Lung (tissue), 12 donors: ENCODE data around the gene ECE1. TPM values are rescaled to one million over a fixed set of nuclear protein-coding genes. Genes with fewer than 3 reads are reported as not detected.
A peak's percentile ranks its signal among the peaks of the same experiment; 100 is the strongest.

Source experiments
- ATAC-seq: fragments of 200-7000 bp; cut with Tn5 transposase; one replicate; pipeline ENCODE4 v1.9.1; 2020; ENCODE audit warnings: moderate number of reproducible peaks; ENCODE audit not compliant: insufficient read depth, low FRiP score
- DNase-seq, 3 donors: peaks; one replicate each; pipeline ENCODE4 v3.0.0-alpha.2; 2013 to 2017
- H3K27ac ChIP-seq, 2 donors: one replicate each; pipeline ENCODE4 v1.5.1; 2013; ENCODE audit warnings: mild to moderate bottlenecking in 2 of 2, moderate library complexity in 2 of 2, control low read depth in 1 of 2, inconsistent platforms in 1 of 2, low read depth in 1 of 2, low read length in 1 of 2
- H3K27me3 ChIP-seq, 3 donors: one replicate each; pipeline ENCODE4 v1.5.1; 2013; ENCODE audit warnings: low read length in 2 of 3; ENCODE audit not compliant: control insufficient read depth in 3 of 3, insufficient read depth in 3 of 3
- H3K36me3 ChIP-seq, 4 donors: one replicate each; pipeline ENCODE4 v1.5.1; 2013; ENCODE audit warnings: low read length in 4 of 4, mild to moderate bottlenecking in 1 of 4, moderate library complexity in 1 of 4; ENCODE audit not compliant: control insufficient read depth in 4 of 4, insufficient read depth in 4 of 4
- H3K4me1 ChIP-seq, 5 donors: one replicate each; pipeline ENCODE4 v1.5.1; 2013; ENCODE audit warnings: low read length in 5 of 5, mild to moderate bottlenecking in 2 of 5, moderate library complexity in 1 of 5; ENCODE audit not compliant: control insufficient read depth in 5 of 5, insufficient read depth in 5 of 5
- H3K4me3 ChIP-seq: one replicate; pipeline ENCODE4 v1.5.1; 2013; ENCODE audit warnings: mild to moderate bottlenecking, control low read depth, moderate library complexity
- H3K9ac ChIP-seq, 2 donors: one replicate each; pipeline ENCODE4 v1.5.1; 2013; ENCODE audit warnings: low read length in 2 of 2, control low read depth in 1 of 2; ENCODE audit not compliant: insufficient read depth in 1 of 2
- H3K9me3 ChIP-seq, 4 donors: one replicate each; pipeline ENCODE4 v1.5.1; 2013; ENCODE audit warnings: low read length in 3 of 4, mild to moderate bottlenecking in 1 of 4, moderate library complexity in 1 of 4; ENCODE audit not compliant: control insufficient read depth in 4 of 4, insufficient read depth in 3 of 4
- CTCF ChIP-seq: IDR thresholded peaks from 2 replicates; pipeline ENCODE4 v1.5.1; 2012; ENCODE audit warnings: mild to moderate bottlenecking; ENCODE audit errors: control extremely low read depth, extremely low read depth
- WGBS, 2 donors: extraction: QIAGEN DNeasy Blood & Tissue Kit; methylation state at CpG; one replicate each; pipeline ENCODE4 v1.1.7; 2013; 5-methylcytosine and 5-hydroxymethylcytosine counted together
- polyA plus RNA-seq, 2 donors: library from polyadenylated mRNA; stranded (reverse); fragments of 200-250 nt; gene quantifications; one replicate each; pipeline ENCODE4 v1.2.1, GENCODE V29; 2013
- total RNA-seq, 2 donors: library from RNA; depleted of rRNA in 1 of 2; stranded (reverse); fragments of >200 nt in 1 of 2; gene quantifications; one replicate each; pipeline ENCODE4 v1.2.1, GENCODE V29; 2014 to 2021
- donor health status: control.
- donor health status: control.
- donor health status: Bipolar disorder and iron deficiency.
- donor health status: healthy.
- donor health status: DM: yes; HTN: yes; CAD: no.

The ECE1 gene
- total and polyA plus RNA-seq, 4 donors, result 55.7 to 129 (median 105) TPM

DNA sequence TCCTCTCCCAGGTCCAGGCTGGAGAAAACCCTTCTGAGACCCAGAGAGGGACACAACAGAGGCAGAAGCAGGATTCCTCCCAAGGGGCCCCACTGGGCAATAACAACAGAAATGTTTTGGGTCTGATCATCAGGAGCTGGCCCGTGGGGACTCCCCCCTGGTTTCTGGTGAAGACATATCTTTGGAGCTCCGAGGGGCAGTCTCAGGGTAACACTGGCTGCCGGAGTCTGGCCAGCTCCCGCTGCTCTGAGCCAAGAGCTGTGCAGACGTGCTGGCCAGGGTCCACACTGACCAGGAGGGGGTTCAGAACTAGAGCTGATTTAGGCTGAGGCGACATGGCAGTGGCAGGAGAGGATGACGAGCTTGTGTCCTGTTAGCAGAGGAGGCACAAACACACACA is 13.1 kb downstream of the ECE1 start:
- H3K9ac ChIP-seq, result no peak overlapping the region
- TF ChIP-seq CTCF, result no peak
- 60 to 86% methylated on average over 7 of the region's 7 CpGs for whole genome bisulfite sequencing, 2 donors

DNA sequence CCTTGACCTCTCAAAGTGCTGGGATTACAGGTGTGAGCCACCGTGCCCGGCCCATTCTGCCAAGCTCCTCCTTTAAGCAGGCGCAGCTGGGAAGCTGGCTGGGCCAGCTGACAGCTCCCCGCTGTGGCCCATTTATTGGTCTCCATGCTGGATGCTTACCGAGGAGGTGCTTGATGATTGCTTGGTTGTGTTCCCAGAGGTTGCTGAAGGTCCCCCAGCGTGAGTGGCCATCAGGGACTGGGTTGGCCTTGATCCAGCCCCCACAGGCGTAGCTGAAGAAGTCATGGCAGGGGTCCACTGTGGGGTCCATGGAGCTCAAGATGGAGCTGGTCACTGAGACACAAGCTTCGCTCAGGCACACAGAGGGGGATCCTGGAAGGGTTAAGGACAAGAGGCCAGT is 17.7 kb downstream of the ECE1 start:
- Histone ChIP-seq H3K4me3 (no peak overlapping the region), H3K36me3 (peaks cover 0 to 19% (median 7%) of the 10 kb centered on the region in 4 donors), H3K9me3 (no peaks in the 10 kb centered on the region), H3K4me1 (peaks cover 3 to 22% (median 11%) of the 10 kb centered on the region in 5 donors), H3K9ac (no peak overlapping the region), H3K27ac (no peak overlapping the region), H3K27me3 (no peaks in the 10 kb centered on the region)
- no peak for TF ChIP-seq CTCF
- no peak for DNase-seq
- ATAC-seq, result no peak
- 95% methylated on average over 8 of the region's 8 CpGs for WGBS, 2 donors

More for the DNA sequence above, 13.1 kb downstream of the ECE1 start:
- Histone ChIP-seq H3K4me3 (no peak overlapping the region), H3K27me3 (no peaks in the 10 kb centered on the region), H3K36me3 (peaks cover 0 to 4% (median 0%) of the 10 kb centered on the region in 4 donors), H3K4me1 (peaks cover 9 to 50% (median 16%) of the 10 kb centered on the region in 5 donors), H3K27ac (peak overlapping the region; percentile 21 to 51), H3K9me3 (no peaks in the 10 kb centered on the region)
- DNase-seq (peak; percentile 69 to 84 (median 78)), ATAC-seq (no peak)

- ATAC-seq (no peak), DNase-seq (no peak)
- no peak for TF ChIP-seq CTCF
- H3K27ac ChIP-seq, result no peak overlapping the region
- H3K4me1 ChIP-seq, result peaks cover 0 to 20% (median 5%) of the 10 kb centered on the region in 5 donors
- H3K27me3 ChIP-seq, result no peaks in the 10 kb centered on the region
- no peaks in the 10 kb centered on the region for H3K9me3 ChIP-seq
- 88 to 89% methylated on average over 6 of the region's 6 CpGs for WGBS, 2 donors
- H3K36me3 ChIP-seq, result peaks cover 0 to 19% (median 7%) of the 10 kb centered on the region in 4 donors
- H3K9ac ChIP-seq, result no peak overlapping the region
- no peak overlapping the region for H3K4me3 ChIP-seq
Measured at GRCh38 chr1:21271550-21271949, 18.7 kb downstream of the ECE1 start.
